Epithelial cell of proximal tubule (primary cell): ENCODE data around the gene ARID5A. TPM values are rescaled to one million over a fixed set of nuclear protein-coding genes. Genes with fewer than 3 reads are reported as not detected.

ENCODE experiments used
- DNase-seq: peaks from one replicate; pipeline ENCODE4 v3.0.0-alpha.2; 2011; ENCODE audit warnings: low read depth
- H3K4me3 ChIP-seq: 2 replicates; pipeline ENCODE4 v1.5.1; 2011; ENCODE audit warnings: low read depth, mild to moderate bottlenecking, low read length
- CTCF ChIP-seq: conservative IDR thresholded peaks from 2 replicates; pipeline ENCODE4 v1.5.1; 2012; ENCODE audit warnings: low read depth, mild to moderate bottlenecking, low read length
- total RNA-seq: library from RNA; depleted of rRNA; stranded (reverse); fragments of >200 nt; gene quantifications from 2 replicates; pipeline ENCODE4 v1.2.3, GENCODE V29; 2015

The ARID5A gene
- total RNA-seq, 1 donor from 2014 or later = 20.8 TPM

- no peak for DNase-seq
- H3K4me3 ChIP-seq = no peak overlapping the region
- no peak for TF ChIP-seq CTCF
Observed at GRCh38 chr2:96511851-96512250, 24.7 kb upstream of the ARID5A start.

- DNase-seq = no peak
- no peak for TF ChIP-seq CTCF
- H3K4me3 ChIP-seq = no peak overlapping the region
Observed at GRCh38 chr2:96512341-96512740, 24.2 kb upstream of the ARID5A start.

GRCh38 chr2:96514521-96514920, 22.0 kb upstream of the ARID5A start:
- H3K4me3 ChIP-seq = no peak overlapping the region
- no peak for TF ChIP-seq CTCF
- DNase-seq = no peak

GRCh38 chr2:96517079-96517478, 19.5 kb upstream of the ARID5A start:
- no peak for TF ChIP-seq CTCF
- no peak overlapping the region for H3K4me3 ChIP-seq
- DNase-seq = no peak

- no peak for TF ChIP-seq CTCF
- no peak overlapping the region for H3K4me3 ChIP-seq
- no peak for DNase-seq
Observed at GRCh38 chr2:96520231-96520630, 16.3 kb upstream of the ARID5A start.

- DNase-seq = no peak
- no peak overlapping the region for H3K4me3 ChIP-seq
- TF ChIP-seq CTCF = no peak
Observed at GRCh38 chr2:96520697-96521096, 15.9 kb upstream of the ARID5A start.

GRCh38 chr2:96521219-96521618, 15.3 kb upstream of the ARID5A start:
- DNase-seq = no peak
- TF ChIP-seq CTCF = no peak
- H3K4me3 ChIP-seq = no peak overlapping the region
